Activated CD8-positive, alpha-beta memory T cell treated with anti-CD3 and anti-CD28 coated beads, Interleukin-2, amount 10 ng/mL, durations not matched to agents 7 days and 5 days (primary cell): ENCODE data around the gene ARMC3. TPM values are rescaled to one million over a fixed set of nuclear protein-coding genes. Genes with fewer than 3 reads are reported as not detected.
"Not testable (repeated sequence)": the region's sequence is repeated elsewhere in the genome, so short reads cannot be mapped to it uniquely, and the experiment has no call there.

Experiments used
- ATAC-seq: fragments of 150-1000 bp; cut with Tn5 transposase; one replicate; pipeline ENCODE4 v1.10.0; 2021; ENCODE audit warnings: moderate library complexity
- CTCF ChIA-PET: fragments of 350-600 bp; sonication (Branson Sonifier 250); formaldehyde crosslinking; loops from one replicate; lab custom pipeline; 2021; ENCODE audit warnings: antibody characterized with exemption; lab: Charles Lee
- DNase-seq: peaks from one replicate; pipeline ENCODE4 v3.0.0-alpha.2; 2020
- H3K27ac Mint-ChIP-seq: one replicate; pipeline ENCODE4 v1.8.0; 2021; ENCODE audit warnings: mild to moderate bottlenecking, mixed read lengths
- H3K27me3 Mint-ChIP-seq: one replicate; pipeline ENCODE4 v1.8.0; 2021; ENCODE audit warnings: mixed read lengths
- H3K36me3 Mint-ChIP-seq: one replicate; pipeline ENCODE4 v1.8.0; 2021; ENCODE audit warnings: mild to moderate bottlenecking, mixed read lengths
- H3K4me1 Mint-ChIP-seq: one replicate; pipeline ENCODE4 v1.8.0; 2021; ENCODE audit warnings: mixed read lengths
- H3K4me3 Mint-ChIP-seq: one replicate; pipeline ENCODE4 v1.8.0; 2021; ENCODE audit warnings: mild to moderate bottlenecking, moderate library complexity, mixed read lengths
- H3K9me3 Mint-ChIP-seq: one replicate; pipeline ENCODE4 v1.8.0; 2022; ENCODE audit warnings: low read depth, mixed read lengths
- total RNA-seq, 2 experiments: library from RNA; stranded (reverse); gene quantifications; one replicate each; pipeline ENCODE4 v1.2.3, GENCODE V29; 2021

ARMC3 gene
- total RNA-seq, 2 experiments from 2014 or later, result not detected

- no peak overlapping the region for H3K27ac Mint-ChIP-seq
- DNase-seq, result no peak
- H3K36me3 Mint-ChIP-seq, result no peaks in the 10 kb centered on the region
- no peak for ATAC-seq
- H3K4me3 Mint-ChIP-seq, result no peak overlapping the region
- H3K27me3 Mint-ChIP-seq, result peaks cover 26% of the 10 kb centered on the region
- CTCF ChIA-PET, result no interaction called here
- no peaks in the 10 kb centered on the region for H3K4me1 Mint-ChIP-seq
- no peaks in the 10 kb centered on the region for H3K9me3 Mint-ChIP-seq
Measured at GRCh38 chr10:23051855-23052331, 124.0 kb downstream of the ARMC3 start.

- Mint-ChIP-seq H3K27ac (no peak overlapping the region), H3K4me3 (no peak overlapping the region), H3K36me3 (no peaks in the 10 kb centered on the region), H3K9me3 (no peaks in the 10 kb centered on the region), H3K27me3 (peaks cover 31% of the 10 kb centered on the region), H3K4me1 (no peaks in the 10 kb centered on the region)
- DNase-seq (no peak), ATAC-seq (no peak)
- CTCF ChIA-PET, result no interaction called here
Measured at GRCh38 chr10:23053036-23053435, 125.2 kb downstream of the ARMC3 start.

DNA sequence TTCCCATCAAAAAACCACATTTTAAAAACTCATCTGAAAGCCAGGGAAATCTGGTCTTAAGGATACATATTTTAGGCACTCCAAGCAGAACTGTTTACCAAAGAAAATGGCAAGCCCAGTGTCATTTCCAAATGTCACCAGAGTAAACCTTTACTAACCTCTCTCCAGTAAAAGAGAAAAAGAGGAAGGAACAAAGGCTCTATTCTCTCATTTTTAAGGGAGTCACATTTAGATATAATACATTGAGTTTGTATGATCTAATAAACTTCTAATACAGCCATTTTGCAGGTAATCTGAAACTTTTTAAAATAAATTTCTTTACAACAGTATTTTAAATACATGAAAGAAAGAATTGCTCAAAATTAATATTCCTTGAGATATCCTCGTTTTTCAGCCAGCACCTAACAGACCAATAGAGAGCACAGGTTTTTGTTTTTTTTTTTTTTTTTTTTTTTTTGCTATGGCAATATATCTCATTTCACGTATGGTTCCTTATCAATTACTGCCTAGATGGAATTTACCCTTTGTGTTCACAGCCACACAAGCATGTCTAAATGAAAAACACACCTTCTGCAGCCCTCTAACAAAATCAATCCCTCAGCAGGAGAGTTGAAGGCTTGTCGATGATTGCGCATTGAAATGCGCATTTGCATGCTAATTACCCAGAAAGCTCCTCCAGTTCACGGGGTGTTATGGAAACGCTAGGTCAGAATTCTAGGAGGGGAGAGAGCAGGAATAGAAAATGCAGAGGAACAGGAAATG is 127.8 kb downstream of the ARMC3 start:
- H3K27ac Mint-ChIP-seq, result no peak overlapping the region
- H3K9me3 Mint-ChIP-seq, result no peaks in the 10 kb centered on the region
- ATAC-seq, result no peak
- no peaks in the 10 kb centered on the region for H3K4me1 Mint-ChIP-seq
- CTCF ChIA-PET, result interaction anchor here (1.0 kb wide), 1 partner anchor 12 kb away, joined by 3 read pairs; no protein-coding TSS in a partner anchor
- H3K36me3 Mint-ChIP-seq, result no peaks in the 10 kb centered on the region
- no peak overlapping the region for H3K4me3 Mint-ChIP-seq
- no peak for DNase-seq
- peaks cover 41% of the 10 kb centered on the region for H3K27me3 Mint-ChIP-seq

DNA sequence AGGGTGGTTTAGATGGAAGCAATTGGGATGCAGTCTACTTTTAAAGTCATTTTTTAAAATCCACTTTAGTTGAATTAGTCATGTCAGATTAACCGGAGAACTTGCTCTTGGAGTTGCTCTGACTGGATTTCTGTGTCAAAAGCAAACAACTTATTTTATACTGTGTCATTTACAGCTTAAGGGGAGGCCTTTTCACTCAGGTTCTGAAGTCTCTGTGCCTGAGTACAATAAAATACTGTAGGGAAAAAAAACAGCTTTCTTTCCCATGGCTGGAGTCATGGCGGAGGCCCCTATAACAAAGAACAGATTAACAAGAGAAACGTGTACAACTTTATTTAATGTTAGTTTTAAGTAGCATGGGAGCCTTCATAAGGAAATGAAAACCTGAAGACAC is 128.3 kb downstream of the ARMC3 start:
- peaks cover 46% of the 10 kb centered on the region for H3K27me3 Mint-ChIP-seq
- ATAC-seq (no peak), DNase-seq (no peak)
- H3K9me3 Mint-ChIP-seq, result no peaks in the 10 kb centered on the region
- H3K36me3 Mint-ChIP-seq, result no peaks in the 10 kb centered on the region
- no peak overlapping the region for H3K27ac Mint-ChIP-seq
- CTCF ChIA-PET, result no interaction called here
- H3K4me1 Mint-ChIP-seq, result no peaks in the 10 kb centered on the region
- no peak overlapping the region for H3K4me3 Mint-ChIP-seq

GRCh38 chr10:23058366-23058765 is 130.5 kb downstream of the ARMC3 start:
- Mint-ChIP-seq H3K4me3 (no peak overlapping the region), H3K4me1 (no peaks in the 10 kb centered on the region), H3K27me3 (peaks cover 38% of the 10 kb centered on the region), H3K27ac (no peak overlapping the region), H3K36me3 (no peaks in the 10 kb centered on the region), H3K9me3 (no peaks in the 10 kb centered on the region)
- CTCF ChIA-PET, result interaction anchor here (1.0 kb wide), 1 partner anchor 1183 kb away, joined by 3 read pairs; no protein-coding TSS in a partner anchor
- no peak for ATAC-seq
- DNase-seq, result no peak

DNA sequence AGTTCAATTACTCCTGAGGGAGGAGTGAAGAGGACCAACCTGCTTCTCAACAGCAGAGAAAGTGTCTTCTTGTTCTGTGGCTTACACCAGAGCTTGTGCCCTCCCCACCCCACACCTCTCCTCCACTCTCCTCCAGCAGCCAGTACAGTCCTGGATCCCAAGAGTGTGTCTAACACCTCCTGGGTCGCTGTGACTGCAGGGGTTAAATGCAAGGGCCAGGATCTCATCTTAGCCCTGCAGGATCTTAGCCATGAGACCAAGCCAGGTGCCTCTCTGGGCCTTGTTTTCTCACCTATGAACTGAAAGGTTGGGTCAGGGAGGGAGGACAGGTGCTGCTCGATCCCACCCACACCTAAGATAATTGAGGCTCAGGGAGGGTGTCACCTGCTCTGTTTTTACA is 133.1 kb downstream of the ARMC3 start:
- no peak overlapping the region for H3K27ac Mint-ChIP-seq
- H3K36me3 Mint-ChIP-seq, result no peaks in the 10 kb centered on the region
- H3K4me3 Mint-ChIP-seq, result no peak overlapping the region
- DNase-seq, result no peak
- CTCF ChIA-PET, result no interaction called here
- H3K9me3 Mint-ChIP-seq, result no peaks in the 10 kb centered on the region
- H3K4me1 Mint-ChIP-seq, result no peaks in the 10 kb centered on the region
- H3K27me3 Mint-ChIP-seq, result peaks cover 31% of the 10 kb centered on the region
- ATAC-seq, result no peak

DNA sequence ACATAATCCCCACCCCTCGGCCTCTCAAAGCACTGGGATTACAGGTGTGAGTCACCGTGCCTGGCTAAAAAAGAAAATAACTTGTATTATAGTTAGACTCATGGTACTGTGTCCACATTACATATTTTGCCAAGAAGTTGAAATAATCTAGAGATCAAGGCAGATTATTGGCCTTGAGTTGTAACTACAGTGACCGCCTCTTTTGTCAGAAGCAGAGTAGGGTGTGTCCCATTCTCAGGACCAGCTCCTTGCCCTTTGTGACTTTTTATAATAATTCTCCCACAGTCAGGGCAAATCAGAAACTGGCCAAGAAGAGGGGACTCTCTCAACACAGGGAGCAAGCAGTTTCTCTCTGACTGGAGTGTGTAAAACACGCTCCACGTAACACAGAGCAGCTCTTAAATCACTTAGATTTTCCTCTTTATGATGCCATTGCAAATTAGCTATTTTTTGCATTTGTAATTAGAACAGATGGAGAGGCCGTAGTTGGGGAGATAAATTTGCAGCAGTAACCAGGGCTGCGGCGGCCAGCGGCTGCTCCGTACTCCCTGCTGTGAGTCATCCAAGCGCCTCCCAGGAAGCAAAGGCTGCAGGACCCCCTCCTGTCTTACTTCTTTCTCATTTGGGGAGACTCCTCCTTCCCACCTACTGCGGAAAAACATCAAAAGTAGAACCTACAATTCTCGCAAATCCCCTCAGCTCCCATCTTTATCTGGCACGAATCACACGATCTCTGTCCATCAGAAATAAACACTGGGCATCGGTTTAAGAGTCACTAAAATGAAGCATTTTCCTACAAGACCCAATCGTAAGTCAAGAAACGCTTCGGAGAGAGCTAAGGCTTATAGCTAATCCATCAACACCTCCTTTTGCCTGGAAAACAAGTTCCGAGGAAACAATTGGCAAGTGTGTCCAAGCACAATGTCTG is 135.5 kb downstream of the ARMC3 start:
- DNase-seq, result no peak
- Mint-ChIP-seq H3K9me3 (no peaks in the 10 kb centered on the region), H3K27me3 (peaks cover 16% of the 10 kb centered on the region), H3K4me3 (no peak overlapping the region), H3K27ac (no peak overlapping the region), H3K36me3 (no peaks in the 10 kb centered on the region), H3K4me1 (no peaks in the 10 kb centered on the region)
- ATAC-seq, result no peak
- CTCF ChIA-PET, result no interaction called here

GRCh38 chr10:23063973-23064812 is 136.3 kb downstream of the ARMC3 start:
- no peaks in the 10 kb centered on the region for H3K9me3 Mint-ChIP-seq

DNA sequence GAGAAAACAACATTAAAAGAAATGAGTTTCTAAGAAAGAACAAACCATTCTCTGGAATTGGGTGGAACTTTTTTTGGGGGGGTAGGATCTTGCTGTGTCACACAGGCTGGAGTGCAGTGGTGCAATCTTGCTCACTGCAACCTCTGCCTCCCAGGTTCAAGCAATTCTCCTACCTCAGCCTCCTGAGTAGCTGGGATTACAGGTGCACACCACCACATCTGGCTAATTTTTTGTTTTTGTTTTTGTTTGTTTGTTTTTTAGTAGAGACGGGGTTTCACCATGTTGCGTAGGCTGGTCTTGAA is 136.9 kb downstream of the ARMC3 start:
- H3K36me3 Mint-ChIP-seq, ATAC-seq, DNase-seq, CTCF ChIA-PET, H3K9me3 Mint-ChIP-seq, H3K4me3 Mint-ChIP-seq, H3K27ac Mint-ChIP-seq, H3K4me1 Mint-ChIP-seq, H3K27me3 Mint-ChIP-seq: not testable (repeated sequence)

More at GRCh38 chr10:23063973-23064812, 136.3 kb downstream of the ARMC3 start:
- CTCF ChIA-PET, result no interaction called here
- no peak for DNase-seq
- Mint-ChIP-seq H3K27ac (no peak overlapping the region), H3K4me3 (no peak overlapping the region), H3K4me1 (no peaks in the 10 kb centered on the region), H3K27me3 (peaks cover 10% of the 10 kb centered on the region), H3K36me3 (no peaks in the 10 kb centered on the region)
- ATAC-seq, result no peak

DNA sequence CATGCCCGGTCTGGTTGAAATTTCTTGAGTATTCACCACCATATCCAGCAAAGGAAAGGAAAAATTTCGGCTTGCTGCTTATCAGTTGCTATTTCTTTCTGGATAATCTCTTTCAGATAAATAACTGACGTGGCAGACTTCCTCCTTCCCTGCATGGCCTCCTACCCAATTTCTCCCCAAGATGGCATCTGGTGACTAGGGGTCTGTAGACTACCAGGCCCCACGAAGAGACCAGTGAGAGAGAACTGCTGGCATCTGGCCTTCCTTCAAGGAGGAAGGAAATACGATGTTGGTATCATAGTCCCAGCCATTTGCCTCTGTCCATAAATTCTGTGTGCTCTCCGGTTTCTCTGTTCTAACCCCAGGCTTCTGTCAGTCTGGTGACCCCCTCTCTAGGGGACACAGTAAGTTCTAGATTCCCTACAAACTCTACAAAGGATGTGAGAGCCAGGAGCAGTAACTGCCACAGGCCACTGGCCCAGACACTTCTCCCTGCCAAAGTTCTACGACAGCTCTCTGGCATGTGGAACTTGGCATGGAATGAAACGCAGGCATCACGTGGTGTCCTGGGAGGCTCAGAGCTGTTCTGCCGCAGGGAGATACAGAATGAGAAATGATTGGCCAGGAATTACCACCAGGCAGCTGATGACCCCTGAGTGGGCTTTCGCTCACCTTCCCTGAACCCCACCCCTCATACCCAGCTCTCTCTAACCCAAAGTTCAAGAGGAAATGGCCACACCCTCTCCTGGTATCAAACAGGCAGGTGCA is 137.5 kb downstream of the ARMC3 start:
- DNase-seq (no peak), ATAC-seq (no peak)
- Mint-ChIP-seq H3K27ac (no peak overlapping the region), H3K27me3 (peaks cover 6% of the 10 kb centered on the region), H3K36me3 (no peaks in the 10 kb centered on the region), H3K4me3 (no peak overlapping the region), H3K9me3 (no peaks in the 10 kb centered on the region), H3K4me1 (no peaks in the 10 kb centered on the region)
- CTCF ChIA-PET, result interaction anchor here (1.2 kb wide), 1 partner anchor 22 kb away, joined by 3 read pairs; no protein-coding TSS in a partner anchor

DNA sequence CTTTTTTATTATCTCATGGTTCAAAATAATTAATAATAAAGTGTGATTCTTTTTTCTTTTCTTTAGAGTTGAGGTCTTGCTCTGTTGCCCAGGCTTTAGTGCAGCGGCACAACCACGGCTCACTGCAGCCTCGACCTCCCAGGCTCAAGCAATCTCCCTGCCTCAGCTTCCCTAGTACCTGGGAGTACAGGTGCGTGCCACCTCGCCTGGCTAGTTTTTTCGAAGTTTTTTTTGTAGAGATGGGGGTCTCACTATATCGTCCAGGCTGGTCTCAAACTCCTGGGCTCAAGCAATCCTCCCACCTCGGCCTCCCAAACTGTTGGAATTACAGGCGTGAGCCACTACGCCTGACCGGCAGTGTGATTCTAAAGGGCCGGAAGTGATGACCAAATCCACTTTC is 139.5 kb downstream of the ARMC3 start:
- H3K27me3 Mint-ChIP-seq, result no peaks in the 10 kb centered on the region
- H3K9me3 Mint-ChIP-seq, result no peaks in the 10 kb centered on the region
- DNase-seq, result no peak
- no peak for ATAC-seq
- CTCF ChIA-PET, result interaction anchor here (1.2 kb wide), 1 partner anchor 9 kb away, joined by 3 read pairs; no protein-coding TSS in a partner anchor
- no peak overlapping the region for H3K27ac Mint-ChIP-seq
- peaks cover 4% of the 10 kb centered on the region for H3K4me1 Mint-ChIP-seq
- no peaks in the 10 kb centered on the region for H3K36me3 Mint-ChIP-seq
- H3K4me3 Mint-ChIP-seq, result no peak overlapping the region

DNA sequence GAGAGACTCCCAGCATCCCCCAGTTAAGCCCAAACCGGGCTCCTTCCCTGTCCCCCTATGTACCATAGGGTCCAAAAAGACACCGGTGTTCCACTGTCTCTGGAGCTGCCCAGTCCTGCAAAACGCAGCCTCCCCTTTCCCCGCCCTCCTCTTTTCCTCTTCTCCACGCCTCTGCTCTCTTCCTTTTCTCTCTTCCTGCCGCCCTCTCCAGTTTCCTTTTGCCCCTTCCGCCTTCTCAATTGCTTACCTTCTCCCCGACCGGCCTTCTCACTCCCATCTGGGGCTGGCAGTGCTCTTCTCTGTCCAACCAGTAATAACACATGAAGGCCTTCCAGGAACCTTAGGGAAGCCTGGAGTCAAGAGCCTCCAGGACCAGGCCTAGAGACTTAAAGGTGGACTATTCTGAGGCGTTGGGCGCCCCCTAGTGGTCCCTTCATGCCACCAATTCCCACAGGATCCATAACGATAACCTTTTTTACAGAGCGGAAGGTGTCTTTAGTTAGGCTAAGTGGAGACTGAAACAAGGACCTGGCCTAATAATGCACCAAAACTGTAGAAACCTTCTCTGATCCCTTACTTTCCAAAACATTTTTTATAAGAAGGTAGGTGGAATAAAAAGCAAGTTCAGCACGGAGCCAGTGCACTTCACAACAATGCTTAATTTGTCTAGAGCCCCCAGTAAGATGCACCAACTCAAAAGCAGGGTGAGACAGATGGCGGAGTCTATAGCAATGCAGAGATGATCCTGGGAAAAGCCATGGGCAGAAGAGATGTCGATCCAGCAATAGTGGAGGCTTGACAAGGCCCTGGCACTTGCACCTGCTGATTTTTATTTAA is 140.3 kb downstream of the ARMC3 start:
- Mint-ChIP-seq H3K27ac (no peak overlapping the region), H3K27me3 (no peaks in the 10 kb centered on the region), H3K9me3 (no peaks in the 10 kb centered on the region), H3K4me3 (no peak overlapping the region), H3K4me1 (peaks cover 4% of the 10 kb centered on the region), H3K36me3 (no peaks in the 10 kb centered on the region)
- CTCF ChIA-PET, result interaction anchor here (1.2 kb wide), 1 partner anchor 8 kb away, joined by 3 read pairs; no protein-coding TSS in a partner anchor
- DNase-seq (peak; percentile 66), ATAC-seq (peak; percentile 80)
